Left lung (tissue), 10 donors: ENCODE results near the gene NDUFB7. TPM values are rescaled to one million over a fixed set of nuclear protein-coding genes. Genes with fewer than 3 reads are reported as not detected.

Source experiments
- ATAC-seq: fragments of 200-7000 bp; cut with Tn5 transposase; one replicate; pipeline ENCODE4 v1.9.1; 2020; ENCODE audit warnings: moderate library complexity
- DNase-seq, 4 donors: peaks; one replicate each; pipeline ENCODE4 v3.0.0-alpha.2; 2013 to 2020
- H3K27ac ChIP-seq, 2 donors: fragments of 200-600 bp; sonication (generic) in 1 of 2; one replicate each; pipeline versions ENCODE4 v1.5.0 to v1.8.0; 2020 to 2021
- H3K27me3 ChIP-seq, 2 donors: fragments of 200-600 bp; sonication (generic) in 1 of 2; one replicate each; pipeline versions ENCODE4 v1.5.0 to v1.8.0; 2020 to 2021
- H3K36me3 ChIP-seq, 2 donors: fragments of 200-600 bp; sonication (generic) in 1 of 2; one replicate each; pipeline versions ENCODE4 v1.5.0 to v1.8.0; 2020 to 2021
- H3K4me1 ChIP-seq, 2 donors: fragments of 200-600 bp; one replicate each; pipeline ENCODE4 v1.8.0; 2021
- H3K4me3 ChIP-seq, 2 donors: fragments of 200-600 bp; sonication (generic) in 1 of 2; one replicate each; pipeline versions ENCODE4 v1.5.0 to v1.8.0; 2020 to 2021; ENCODE audit warnings: mild to moderate bottlenecking in 1 of 2
- H3K9me3 ChIP-seq, 2 donors: fragments of 200-600 bp; sonication (generic) in 1 of 2; one replicate each; pipeline versions ENCODE4 v1.5.0 to v1.8.0; 2020 to 2021
- intact Hi-C, 2 donors: fragments of 100-400 bp; cut with DNase I; formaldehyde crosslinking; loops; one replicate each; pipeline versions ENCODE4 v1.11.2 to v1.14.2; 2022
- polyA plus RNA-seq, 6 donors: library from polyadenylated mRNA; unstranded; fragments of 120-200 nt; gene quantifications; one replicate each; pipeline ENCODE4 v1.2.1, GENCODE V29; 2013; ENCODE audit not compliant: insufficient read length in 6 of 6
- total RNA-seq, 2 donors: library from RNA; stranded (reverse); fragmentation: NEBNext Ultra II Directional; extraction: Animal tissue kit (Norgen Biotek cat#: 25700); gene quantifications; one replicate each; pipeline ENCODE4 v1.2.1, GENCODE V29; 2021
- TF ChIP-seq, protein P1 (sequence below), 2 donors: fragments of 200-600 bp; sonication (generic) in 1 of 2; IDR thresholded peaks; one replicate each; pipeline versions ENCODE4 v1.5.0 to v1.8.0; 2021; ENCODE audit warnings: antibody characterized with exemption in 2 of 2
- donor health status: DM: no; HTN: yes; CAD: no.
- donor health status: DM: no; HTN: no; CAD: no.

Gene NDUFB7
- total and polyA plus RNA-seq, 8 donors = 60.1 to 125 (median 87.5) TPM

DNA sequence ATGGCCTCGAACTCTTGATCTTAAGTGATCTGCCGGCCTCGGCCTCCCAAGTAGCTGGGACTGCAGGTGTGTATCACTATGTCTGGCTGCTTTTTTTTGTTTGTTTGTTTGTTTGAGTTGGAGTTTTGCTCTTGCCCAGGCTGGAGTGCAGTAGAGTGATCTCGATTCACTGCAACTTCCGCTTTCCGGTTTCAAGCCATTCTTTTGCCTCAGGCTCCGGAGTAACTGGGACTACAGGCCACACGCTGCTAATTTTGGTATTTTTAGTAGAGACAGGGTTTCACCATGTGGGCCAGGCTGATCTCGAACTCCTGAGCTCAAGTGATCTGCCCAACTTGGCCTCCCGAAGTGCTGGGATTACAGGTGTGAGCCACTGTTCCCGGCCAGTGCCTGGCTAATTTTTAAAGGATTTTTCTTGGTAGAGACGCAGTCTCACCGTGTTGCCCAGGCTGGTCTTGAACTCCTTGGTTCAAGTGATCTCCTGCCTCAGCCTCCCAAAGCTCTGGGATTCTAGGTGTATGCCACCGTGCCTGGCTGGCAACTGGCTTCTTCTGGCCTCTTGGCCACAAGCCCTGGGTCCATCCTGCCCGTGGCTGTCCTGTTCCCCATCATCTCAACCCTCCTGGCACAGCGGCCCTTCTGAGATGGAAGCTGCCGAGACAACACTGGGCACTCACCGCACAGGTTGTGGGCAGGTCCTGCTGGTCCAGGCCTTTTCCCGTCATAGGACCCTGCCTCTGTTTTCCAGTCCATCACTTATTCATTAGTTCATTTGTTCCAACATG lies 30.9 kb downstream of the NDUFB7 start:
- intact Hi-C loops = no loop called here
- DNase-seq = no peak
- Histone ChIP-seq H3K4me1 (peaks cover 0 to 14% of the 10 kb centered on the region in 2 donors), H3K36me3 (no peaks in the 10 kb centered on the region), H3K9me3 (no peaks in the 10 kb centered on the region), H3K27ac (no peak overlapping the region), H3K4me3 (no peak overlapping the region), H3K27me3 (no peaks in the 10 kb centered on the region)
- TF ChIP-seq, protein P1, sequence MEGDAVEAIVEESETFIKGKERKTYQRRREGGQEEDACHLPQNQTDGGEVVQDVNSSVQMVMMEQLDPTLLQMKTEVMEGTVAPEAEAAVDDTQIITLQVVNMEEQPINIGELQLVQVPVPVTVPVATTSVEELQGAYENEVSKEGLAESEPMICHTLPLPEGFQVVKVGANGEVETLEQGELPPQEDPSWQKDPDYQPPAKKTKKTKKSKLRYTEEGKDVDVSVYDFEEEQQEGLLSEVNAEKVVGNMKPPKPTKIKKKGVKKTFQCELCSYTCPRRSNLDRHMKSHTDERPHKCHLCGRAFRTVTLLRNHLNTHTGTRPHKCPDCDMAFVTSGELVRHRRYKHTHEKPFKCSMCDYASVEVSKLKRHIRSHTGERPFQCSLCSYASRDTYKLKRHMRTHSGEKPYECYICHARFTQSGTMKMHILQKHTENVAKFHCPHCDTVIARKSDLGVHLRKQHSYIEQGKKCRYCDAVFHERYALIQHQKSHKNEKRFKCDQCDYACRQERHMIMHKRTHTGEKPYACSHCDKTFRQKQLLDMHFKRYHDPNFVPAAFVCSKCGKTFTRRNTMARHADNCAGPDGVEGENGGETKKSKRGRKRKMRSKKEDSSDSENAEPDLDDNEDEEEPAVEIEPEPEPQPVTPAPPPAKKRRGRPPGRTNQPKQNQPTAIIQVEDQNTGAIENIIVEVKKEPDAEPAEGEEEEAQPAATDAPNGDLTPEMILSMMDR (IDR thresholded peaks at IDR 0.05) = no peak
- ATAC-seq = no peak

DNA sequence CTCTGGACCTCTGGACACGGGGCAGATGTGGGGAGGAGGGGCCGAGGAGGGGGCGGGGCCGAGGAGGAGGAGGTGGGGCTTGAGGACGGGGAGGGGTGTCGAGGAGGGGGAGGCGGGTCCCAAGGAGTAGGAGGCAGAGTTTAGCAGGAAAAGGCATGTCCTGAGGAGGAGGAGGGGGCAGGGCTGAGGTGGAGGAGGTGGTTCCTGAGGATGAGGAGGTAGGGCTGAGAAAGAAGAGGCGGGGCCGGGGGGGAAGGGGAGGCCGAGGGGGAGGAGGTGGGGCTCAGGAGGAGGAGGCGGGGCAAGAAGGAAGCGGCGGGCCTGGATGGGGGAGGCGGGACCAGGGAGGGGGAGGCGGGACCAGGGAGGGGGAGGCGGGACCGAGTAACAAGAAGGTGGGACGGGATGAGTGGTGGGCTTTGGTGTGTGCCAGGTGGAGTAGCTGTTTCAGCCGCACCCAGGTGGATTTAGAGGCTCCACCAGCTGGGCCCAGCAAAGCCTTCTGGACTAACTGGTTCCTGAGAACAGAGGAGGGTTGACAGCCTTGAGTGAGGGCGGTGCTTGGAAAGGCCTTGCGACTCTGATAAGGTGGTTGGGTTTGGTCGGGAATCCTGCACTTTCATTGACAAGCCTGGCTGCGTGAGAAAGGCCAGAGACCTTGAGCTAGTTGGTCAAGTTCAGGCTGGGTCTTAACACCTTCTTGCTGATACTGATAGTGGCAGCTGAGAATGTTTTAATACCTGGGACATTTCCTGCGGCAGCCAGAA lies 34.8 kb downstream of the NDUFB7 start:
- Histone ChIP-seq H3K36me3 (no peaks in the 10 kb centered on the region), H3K9me3 (no peaks in the 10 kb centered on the region), H3K27me3 (no peaks in the 10 kb centered on the region), H3K4me1 (peaks cover 0 to 15% of the 10 kb centered on the region in 2 donors), H3K27ac (peak overlapping the region in 1 of 2 donors; percentile 33), H3K4me3 (peak overlapping the region in 1 of 2 donors; percentile 23)
- TF ChIP-seq, protein P1 (IDR thresholded peaks at IDR 0.05) = no peak
- intact Hi-C loops = no loop called here
- ATAC-seq (peak; percentile 90), DNase-seq (peak; percentile 25 to 89 (median 84))

DNA sequence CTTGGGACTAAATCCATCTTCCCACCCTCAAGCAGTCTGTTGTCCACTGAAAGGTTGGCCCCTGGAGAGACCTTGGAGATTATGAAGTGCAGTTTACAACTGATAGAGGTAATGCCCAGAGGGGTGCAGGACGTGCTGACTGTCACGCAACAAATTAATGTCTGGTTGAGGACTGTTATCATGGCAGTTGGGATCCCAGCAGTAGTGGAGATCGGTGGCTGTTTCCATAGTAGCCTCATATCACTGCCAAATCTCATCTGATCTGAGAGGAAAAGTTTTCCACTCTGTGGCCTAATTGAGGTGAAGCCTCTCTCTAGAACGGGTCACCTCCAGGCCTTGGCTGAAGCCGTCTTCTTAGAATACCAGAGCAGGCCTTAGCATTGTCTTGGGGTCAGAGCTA lies 38.4 kb downstream of the NDUFB7 start:
- H3K4me3 ChIP-seq = no peak overlapping the region
- TF ChIP-seq, protein P1 (IDR thresholded peaks at IDR 0.05) = no peak
- no peaks in the 10 kb centered on the region for H3K36me3 ChIP-seq
- intact Hi-C loops = no loop called here
- H3K27me3 ChIP-seq = no peaks in the 10 kb centered on the region
- H3K9me3 ChIP-seq = no peaks in the 10 kb centered on the region
- no peak for ATAC-seq
- H3K4me1 ChIP-seq = peaks cover 4 to 36% of the 10 kb centered on the region in 2 donors
- DNase-seq = no peak
- H3K27ac ChIP-seq = no peak overlapping the region

DNA sequence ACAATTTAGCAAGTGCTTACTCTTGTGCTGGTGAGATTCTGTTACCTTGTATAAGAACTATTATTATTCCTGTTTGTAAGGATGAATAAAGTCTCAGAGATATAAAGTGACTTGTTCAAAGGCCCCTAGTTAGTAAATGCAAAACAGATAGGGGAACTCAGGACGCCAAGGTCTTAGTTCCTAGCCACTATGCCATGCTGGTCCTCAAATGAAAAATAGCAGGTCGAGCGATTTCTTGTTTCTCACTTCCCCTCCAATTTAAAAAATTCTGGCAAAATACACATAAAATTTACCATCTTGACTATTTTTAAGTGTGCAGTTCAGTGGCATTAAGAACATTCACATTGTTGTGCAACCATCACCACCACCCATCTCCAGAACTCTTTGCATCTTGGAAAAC lies 41.4 kb downstream of the NDUFB7 start:
- Histone ChIP-seq H3K27ac (peak overlapping the region in 1 of 2 donors; percentile 94), H3K9me3 (no peaks in the 10 kb centered on the region), H3K36me3 (no peaks in the 10 kb centered on the region), H3K4me3 (peak overlapping the region; percentile 65 to 87), H3K27me3 (no peaks in the 10 kb centered on the region), H3K4me1 (peaks cover 4 to 27% of the 10 kb centered on the region in 2 donors)
- intact Hi-C loops = no loop called here
- DNase-seq = no peak
- TF ChIP-seq, protein P1 (IDR thresholded peaks at IDR 0.05) = no peak
- no peak for ATAC-seq

DNA sequence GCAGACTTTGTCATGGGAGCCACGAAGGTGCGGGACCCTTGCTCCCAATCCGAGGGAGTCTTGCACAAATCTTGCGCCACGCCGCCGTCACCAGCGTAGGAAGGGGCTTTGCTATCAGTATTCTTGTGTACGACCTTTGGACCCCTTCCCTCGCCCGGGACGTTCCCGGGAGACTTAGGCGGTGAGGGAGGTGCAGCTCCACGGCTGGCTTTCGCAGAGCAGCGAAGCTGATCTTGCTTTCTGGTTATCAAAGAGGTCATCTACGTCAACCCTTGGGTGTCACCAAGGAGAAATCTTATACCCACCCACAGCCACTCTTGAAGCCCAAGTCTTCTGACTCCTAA lies 41.9 kb downstream of the NDUFB7 start:
- peak; percentile 2 for ATAC-seq
- no peaks in the 10 kb centered on the region for H3K36me3 ChIP-seq
- intact Hi-C loops = no loop called here

More for the DNA sequence above, 41.9 kb downstream of the NDUFB7 start:
- peak overlapping the region; percentile 93 to 94 for H3K27ac ChIP-seq
- H3K4me3 ChIP-seq = peak overlapping the region; percentile 65 to 87
- peaks cover 4 to 27% of the 10 kb centered on the region in 2 donors for H3K4me1 ChIP-seq
- H3K27me3 ChIP-seq = no peaks in the 10 kb centered on the region
- H3K9me3 ChIP-seq = no peaks in the 10 kb centered on the region
- TF ChIP-seq, protein P1 (IDR thresholded peaks at IDR 0.05) = no peak
- DNase-seq = peak in 1 of 4 donors; percentile 87
